ENCODE measurements around the gene NR3C2.

The NR3C2 gene

GRCh38 chr4:148305751-148306150, 136.5 kb downstream of the NR3C2 start:
- no peak for TF ChIP-seq CTCF (IDR thresholded peaks at IDR 0.05)

- TF ChIP-seq CTCF (IDR thresholded peaks at IDR 0.05) = no peak
Observed at GRCh38 chr4:148302416-148302815, 139.8 kb downstream of the NR3C2 start.

- TF ChIP-seq CTCF (IDR thresholded peaks at IDR 0.05) = no peak
Observed at GRCh38 chr4:148300877-148301276, 141.3 kb downstream of the NR3C2 start.

- no peak for TF ChIP-seq CTCF (IDR thresholded peaks at IDR 0.05)
Observed at GRCh38 chr4:148299337-148299736, 142.9 kb downstream of the NR3C2 start.

GRCh38 chr4:148296498-148296897, 145.7 kb downstream of the NR3C2 start:
- TF ChIP-seq CTCF (IDR thresholded peaks at IDR 0.05) = no peak

- TF ChIP-seq CTCF (IDR thresholded peaks at IDR 0.05) = no peak
Observed at GRCh38 chr4:148295642-148296041, 146.6 kb downstream of the NR3C2 start.

GRCh38 chr4:148293571-148293970, 148.6 kb downstream of the NR3C2 start:
- no peak for TF ChIP-seq CTCF (IDR thresholded peaks at IDR 0.05)

- TF ChIP-seq CTCF (IDR thresholded peaks at IDR 0.05) = no peak
Observed at GRCh38 chr4:148292686-148293085, 149.5 kb downstream of the NR3C2 start.
